ENCODE results near the gene IFFO2. TPM values are rescaled to one million over a fixed set of nuclear protein-coding genes. Genes with fewer than 3 reads are reported as not detected.
A peak's percentile ranks its signal among the peaks of the same experiment; 100 is the strongest.

Gene IFFO2
- total RNA-seq, 2 experiments from 2014 or later, result 19.9 to 22.7 TPM

DNA sequence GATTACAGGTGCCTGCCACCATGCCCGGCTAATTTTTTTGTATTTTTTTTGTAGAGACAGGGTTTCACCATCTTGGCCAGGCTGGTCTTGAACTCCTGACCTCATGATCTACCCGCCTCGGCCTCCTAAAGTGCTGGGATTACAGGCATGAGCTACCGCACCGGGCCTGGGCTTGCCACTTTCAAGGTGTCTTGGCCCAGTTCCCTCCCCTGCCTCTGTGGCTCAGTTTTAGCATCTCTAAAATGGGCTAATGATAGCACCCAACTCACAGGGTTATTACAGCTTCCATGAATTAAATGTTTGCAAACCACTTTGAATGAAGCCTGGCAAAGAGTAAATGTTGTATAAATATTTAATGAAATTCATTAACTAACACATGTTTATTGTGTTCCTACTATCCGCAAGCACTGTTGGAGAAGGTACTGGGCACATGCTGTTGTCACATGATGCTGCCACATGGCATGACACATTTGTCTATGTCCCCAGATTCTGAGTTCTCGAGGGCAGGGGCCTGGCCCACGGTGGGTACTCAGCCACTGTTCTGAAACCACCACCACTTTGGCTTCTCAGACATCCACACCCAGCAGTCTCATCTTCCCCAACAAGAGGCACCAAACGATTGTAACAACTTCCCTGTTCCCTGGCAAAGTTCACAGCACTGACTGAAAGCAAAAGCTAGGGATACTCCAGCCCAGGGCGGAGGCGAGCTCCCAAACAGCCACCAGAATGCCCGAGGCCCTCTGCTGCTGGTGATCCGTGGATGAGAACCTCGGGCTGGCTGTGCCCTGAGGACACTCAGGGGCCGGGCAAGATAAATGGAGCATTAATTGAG is 9.7 kb downstream of the IFFO2 start:
- ChIA-PET POLR2A (interaction anchor here (0.6 to 4.4 kb wide), 4 partner anchors 8 to 20 kb away, joined by 3 to 46 read pairs (median 8); partner anchors contain the start of gene IFFO2), CTCF (interaction anchor here (1.2 kb wide), 1 partner anchor 40 kb away, joined by 3 read pairs; no protein-coding TSS in a partner anchor)
- peak overlapping the region; percentile 14 for H3K27ac Mint-ChIP-seq
- no peak for DNase-seq
- H3K36me3 Mint-ChIP-seq (ENCODE audit: low read depth), result peaks cover 6% of the 10 kb centered on the region
- H3K27me3 Mint-ChIP-seq, result no peaks in the 10 kb centered on the region
- no peaks in the 10 kb centered on the region for H3K9me3 Mint-ChIP-seq
- H3K4me3 Mint-ChIP-seq, result no peak overlapping the region
- H3K4me1 Mint-ChIP-seq, result peaks cover 73% of the 10 kb centered on the region

DNA sequence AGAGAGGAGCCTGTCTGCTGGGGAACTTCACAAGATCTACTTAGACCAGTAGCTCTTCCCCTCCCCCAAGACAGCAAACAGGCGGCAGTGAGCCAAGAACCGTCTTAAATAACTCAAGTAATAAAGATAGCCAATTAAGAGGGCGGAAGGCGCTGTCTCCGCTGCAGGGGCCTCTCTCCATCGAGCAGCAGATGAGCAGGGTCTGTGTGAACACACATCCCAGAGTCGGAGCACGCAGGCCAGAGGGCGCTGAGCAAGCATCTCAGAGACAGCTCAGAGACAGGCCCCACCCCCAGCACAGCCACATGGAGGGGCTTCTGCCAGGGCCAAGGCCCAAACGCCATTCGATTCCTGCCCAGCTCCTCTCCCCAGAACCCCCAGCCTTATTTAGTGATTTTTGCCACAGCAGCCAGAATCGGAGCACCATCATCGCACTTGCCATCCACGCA is 11.1 kb downstream of the IFFO2 start:
- Mint-ChIP-seq H3K4me1 (peaks cover 60% of the 10 kb centered on the region), H3K9me3 (no peaks in the 10 kb centered on the region), H3K36me3 (ENCODE audit: low read depth) (peaks cover 6% of the 10 kb centered on the region), H3K27ac (no peak overlapping the region), H3K4me3 (no peak overlapping the region), H3K27me3 (no peaks in the 10 kb centered on the region)
- ChIA-PET POLR2A (interaction anchor here (1.7 to 4.4 kb wide), 3 partner anchors 11 to 18 kb away, joined by 7 to 46 read pairs (median 8); partner anchors contain the start of gene IFFO2), CTCF (interaction anchor here (0.9 to 1.7 kb wide), 2 partner anchors 33 to 55 kb away, joined by 5 read pairs; no protein-coding TSS in a partner anchor)
- no peak for DNase-seq

DNA sequence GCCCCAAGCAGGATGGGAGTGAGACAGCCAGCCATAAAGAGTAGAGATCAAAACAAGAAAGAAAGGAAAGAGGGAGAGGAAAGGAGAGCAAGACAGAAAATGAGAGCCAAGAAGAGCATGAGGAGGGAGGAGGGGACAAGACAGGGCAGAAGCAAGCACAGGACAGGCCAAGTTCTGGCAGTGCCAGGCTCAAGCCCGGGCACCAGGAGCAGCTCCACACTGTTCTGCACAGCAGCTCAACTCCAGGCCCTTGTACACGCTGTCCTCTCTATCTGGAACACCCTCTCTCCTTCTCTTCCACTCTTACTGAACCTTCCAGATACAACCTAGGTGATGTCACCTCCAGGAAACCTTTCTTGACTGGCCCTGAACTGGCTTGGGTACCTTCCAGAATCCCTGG is 11.7 kb downstream of the IFFO2 start:
- ChIA-PET POLR2A (interaction anchor here (4.4 kb wide), 1 partner anchor 18 kb away, joined by 46 read pairs; no protein-coding TSS in a partner anchor), CTCF (interaction anchor here (1.7 kb wide), 1 partner anchor 32 kb away, joined by 5 read pairs; no protein-coding TSS in a partner anchor)
- Mint-ChIP-seq H3K4me1 (peaks cover 54% of the 10 kb centered on the region), H3K27me3 (no peaks in the 10 kb centered on the region), H3K27ac (peak overlapping the region; percentile 3), H3K36me3 (ENCODE audit: low read depth) (peaks cover 6% of the 10 kb centered on the region), H3K9me3 (no peaks in the 10 kb centered on the region), H3K4me3 (no peak overlapping the region)
- DNase-seq, result no peak

DNA sequence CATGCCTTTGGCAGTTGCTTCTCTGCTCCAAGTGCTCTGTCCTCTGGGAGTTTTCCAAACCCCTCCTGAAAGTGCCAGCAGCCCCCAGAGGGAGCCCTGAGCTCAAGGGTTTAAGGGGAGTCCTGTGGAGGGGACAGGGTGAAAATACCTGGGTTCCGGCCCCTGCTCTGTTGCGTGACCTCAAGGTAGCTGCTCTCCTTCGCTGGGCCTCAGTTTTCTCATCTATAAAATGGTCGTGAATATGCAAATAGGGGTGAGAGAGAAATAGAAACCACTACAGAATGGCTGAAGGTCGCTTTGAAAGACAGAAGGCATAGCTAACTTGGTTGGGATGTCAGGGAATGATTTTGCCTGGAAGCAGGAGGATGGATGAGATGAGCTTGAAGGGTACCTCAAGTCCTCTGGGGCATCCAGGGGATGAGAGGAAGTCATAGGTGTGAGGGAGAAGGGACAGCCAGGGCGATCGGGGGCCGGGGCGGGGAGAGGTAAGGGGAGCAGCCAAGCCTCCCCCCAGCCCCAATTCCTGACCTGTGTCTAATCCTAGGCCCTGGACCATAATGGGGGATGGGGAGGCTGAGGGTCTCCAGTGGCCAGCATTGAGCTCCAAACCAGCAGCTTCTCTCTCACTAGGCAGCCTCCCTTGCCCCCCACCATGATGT is 12.4 kb downstream of the IFFO2 start:
- Mint-ChIP-seq H3K27ac (no peak overlapping the region), H3K4me3 (no peak overlapping the region), H3K27me3 (no peaks in the 10 kb centered on the region), H3K4me1 (peaks cover 46% of the 10 kb centered on the region), H3K9me3 (no peaks in the 10 kb centered on the region), H3K36me3 (ENCODE audit: low read depth) (peaks cover 6% of the 10 kb centered on the region)
- POLR2A ChIA-PET, result interaction anchor here (1.0 to 4.4 kb wide), 4 partner anchors 8 to 17 kb away, joined by 3 to 46 read pairs (median 4); no protein-coding TSS in a partner anchor
- no peak for DNase-seq
- CTCF ChIA-PET, result interaction anchor here (1.7 kb wide), 1 partner anchor 31 kb away, joined by 5 read pairs; no protein-coding TSS in a partner anchor

DNA sequence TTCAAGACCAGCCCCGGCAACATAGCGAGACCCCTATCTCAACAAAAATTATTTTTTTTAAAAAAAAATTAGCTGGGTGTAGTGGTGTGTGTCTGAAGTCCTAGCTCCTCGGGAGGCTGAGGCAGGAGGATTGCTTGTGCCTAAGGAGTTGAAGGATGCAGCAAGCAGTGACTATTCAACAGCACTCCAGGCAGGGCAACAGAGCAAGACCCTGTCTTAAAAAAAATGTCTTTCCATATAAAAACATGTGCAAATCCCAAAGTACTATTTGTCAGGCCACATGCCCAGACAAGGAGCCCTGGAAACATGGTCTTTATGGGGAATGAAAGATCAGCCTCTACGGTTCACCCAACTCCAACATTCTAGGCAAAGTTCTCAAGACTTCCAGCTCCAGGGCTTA is 13.3 kb downstream of the IFFO2 start:
- CTCF ChIA-PET, result interaction anchor here (1.3 kb wide), 1 partner anchor 29 kb away, joined by 4 read pairs; no protein-coding TSS in a partner anchor
- no peaks in the 10 kb centered on the region for H3K9me3 Mint-ChIP-seq

DNA sequence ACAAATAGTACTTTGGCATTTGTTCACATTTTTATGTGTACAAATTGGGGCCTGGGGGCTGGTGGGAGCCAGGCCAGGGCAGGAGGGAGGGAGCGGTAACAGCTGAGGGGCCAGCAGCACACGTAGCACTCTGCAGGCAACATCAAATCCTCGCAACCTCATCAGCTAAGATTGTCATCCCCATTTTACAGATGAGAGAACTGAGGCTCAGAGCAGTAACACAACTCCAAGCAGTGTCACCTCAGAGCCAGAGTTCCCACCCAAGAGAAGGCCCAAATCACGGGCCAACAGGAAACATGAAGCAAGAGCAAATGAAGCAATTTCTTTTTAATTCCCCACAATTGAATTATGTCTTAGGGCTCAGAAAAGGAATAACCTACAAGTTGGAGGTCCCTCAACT is 14.1 kb downstream of the IFFO2 start:
- peaks cover 3% of the 10 kb centered on the region for H3K36me3 Mint-ChIP-seq (ENCODE audit: low read depth)
- CTCF ChIA-PET, result interaction anchor here (1.3 to 1.8 kb wide), 2 partner anchors 8 to 29 kb away, joined by 4 to 5 read pairs; no protein-coding TSS in a partner anchor
- H3K27me3 Mint-ChIP-seq, result no peaks in the 10 kb centered on the region
- no peaks in the 10 kb centered on the region for H3K9me3 Mint-ChIP-seq
- H3K4me1 Mint-ChIP-seq, result peaks cover 29% of the 10 kb centered on the region
- no peak overlapping the region for H3K4me3 Mint-ChIP-seq
- DNase-seq, result no peak
- POLR2A ChIA-PET, result interaction anchor here (1.1 to 1.3 kb wide), 2 partner anchors 14 to 15 kb away, joined by 3 to 4 read pairs; partner anchors contain the start of gene IFFO2
- H3K27ac Mint-ChIP-seq, result no peak overlapping the region

More for the DNA sequence above, 13.3 kb downstream of the IFFO2 start:
- peaks cover 37% of the 10 kb centered on the region for H3K4me1 Mint-ChIP-seq
- H3K27ac Mint-ChIP-seq, result no peak overlapping the region
- peaks cover 3% of the 10 kb centered on the region for H3K36me3 Mint-ChIP-seq (ENCODE audit: low read depth)
- no peak for DNase-seq
- POLR2A ChIA-PET, result interaction anchor here (1.1 to 4.4 kb wide), 4 partner anchors 9 to 16 kb away, joined by 3 to 46 read pairs (median 4); partner anchors contain the start of gene IFFO2
- H3K27me3 Mint-ChIP-seq, result no peaks in the 10 kb centered on the region
- no peak overlapping the region for H3K4me3 Mint-ChIP-seq

DNA sequence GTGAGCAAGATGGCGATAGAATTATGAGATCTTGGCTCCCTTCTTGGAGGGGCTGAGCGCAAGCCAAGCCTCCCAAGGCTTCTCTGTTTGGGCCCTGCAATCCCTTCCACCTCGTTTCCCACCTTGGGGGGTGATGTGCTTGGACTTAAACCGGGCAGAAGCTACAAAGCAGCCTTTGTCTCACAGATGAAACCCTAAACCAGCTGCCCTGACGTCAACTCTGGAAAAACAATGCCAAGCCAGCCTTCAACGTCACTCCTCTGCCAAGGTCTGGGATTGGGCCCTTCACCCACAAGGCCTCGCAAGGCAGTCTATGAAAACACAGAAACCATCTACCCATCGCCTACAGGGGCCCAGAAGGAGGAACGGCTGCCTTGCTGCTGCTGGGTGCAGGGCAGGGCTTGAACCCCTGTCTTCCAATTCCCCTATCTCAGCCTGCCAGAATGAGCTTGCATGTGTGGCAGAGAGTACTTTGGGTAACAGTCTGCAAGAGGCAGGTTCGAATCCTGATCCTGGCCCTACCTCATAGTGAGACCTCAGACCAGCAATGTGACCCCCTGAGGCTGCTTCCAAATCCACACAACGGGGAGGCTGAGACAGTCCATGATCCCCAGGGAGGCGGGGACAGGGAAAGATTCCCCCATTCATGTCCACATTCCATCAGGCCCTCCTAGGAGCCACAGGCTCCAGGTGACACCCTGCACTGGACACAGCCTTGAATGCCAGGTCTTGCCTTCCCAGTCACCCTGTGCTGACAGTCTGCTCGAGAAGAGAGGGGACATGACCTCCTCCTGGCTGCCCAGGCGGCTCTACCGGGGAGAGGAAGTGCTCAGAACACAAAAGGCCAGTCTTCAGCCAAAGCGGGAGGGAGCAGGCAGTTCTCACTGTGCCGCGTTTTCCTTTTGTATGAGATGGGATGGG is 15.0 kb downstream of the IFFO2 start:
- no peak for DNase-seq
- no peak overlapping the region for H3K4me3 Mint-ChIP-seq
- no peaks in the 10 kb centered on the region for H3K9me3 Mint-ChIP-seq
- ChIA-PET CTCF (interaction anchor here (1.3 to 1.8 kb wide), 2 partner anchors 9 to 28 kb away, joined by 4 to 5 read pairs; no protein-coding TSS in a partner anchor), POLR2A (interaction anchor here (1.3 kb wide), 1 partner anchor 14 kb away, joined by 4 read pairs; no protein-coding TSS in a partner anchor)
- H3K4me1 Mint-ChIP-seq, result peaks cover 21% of the 10 kb centered on the region
- H3K27ac Mint-ChIP-seq, result no peak overlapping the region
- H3K27me3 Mint-ChIP-seq, result no peaks in the 10 kb centered on the region
- peaks cover 3% of the 10 kb centered on the region for H3K36me3 Mint-ChIP-seq (ENCODE audit: low read depth)

DNA sequence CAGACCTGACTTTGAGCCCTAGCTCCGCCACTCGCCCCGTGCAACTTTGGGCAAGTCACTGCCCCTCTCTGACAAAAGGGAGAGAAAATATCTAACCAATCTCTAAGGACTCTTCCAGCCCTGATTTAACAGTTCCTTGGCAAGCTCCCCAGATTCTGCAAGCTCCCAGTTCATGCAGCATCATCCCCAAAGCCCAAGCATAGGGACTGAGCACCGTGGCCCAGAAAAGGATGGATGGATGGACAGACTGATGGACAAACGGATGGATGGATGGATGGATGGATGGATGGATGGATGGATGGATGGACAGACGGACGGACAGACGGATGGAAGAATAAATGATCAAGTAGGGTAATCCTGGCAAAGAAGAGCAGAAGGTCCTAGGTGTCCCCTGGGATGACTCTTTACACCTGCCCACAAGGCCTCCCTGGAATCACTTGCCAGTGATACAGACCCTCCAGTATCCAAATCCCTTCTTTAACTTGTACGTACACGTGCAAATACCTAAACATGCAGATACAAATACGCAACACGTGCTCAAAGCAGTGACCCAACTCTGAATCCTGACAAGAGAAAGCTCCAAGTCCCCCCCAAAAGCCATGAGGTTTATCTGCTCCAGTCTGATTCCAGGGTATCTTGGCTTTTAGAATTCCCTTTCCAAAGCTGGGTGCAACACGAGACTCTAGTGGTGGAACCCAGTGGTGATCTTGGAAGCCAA is 16.0 kb downstream of the IFFO2 start:
- H3K36me3 Mint-ChIP-seq (ENCODE audit: low read depth), result peaks cover 3% of the 10 kb centered on the region
- H3K27me3 Mint-ChIP-seq, result no peaks in the 10 kb centered on the region
- CTCF ChIA-PET, result no interaction called here
- no peak overlapping the region for H3K27ac Mint-ChIP-seq
- no peak for DNase-seq
- peaks cover 16% of the 10 kb centered on the region for H3K4me1 Mint-ChIP-seq
- POLR2A ChIA-PET, result interaction anchor here (0.7 to 1.3 kb wide), 3 partner anchors 10 to 14 kb away, joined by 3 to 4 read pairs (median 4); no protein-coding TSS in a partner anchor
- no peaks in the 10 kb centered on the region for H3K9me3 Mint-ChIP-seq
- H3K4me3 Mint-ChIP-seq, result no peak overlapping the region

DNA sequence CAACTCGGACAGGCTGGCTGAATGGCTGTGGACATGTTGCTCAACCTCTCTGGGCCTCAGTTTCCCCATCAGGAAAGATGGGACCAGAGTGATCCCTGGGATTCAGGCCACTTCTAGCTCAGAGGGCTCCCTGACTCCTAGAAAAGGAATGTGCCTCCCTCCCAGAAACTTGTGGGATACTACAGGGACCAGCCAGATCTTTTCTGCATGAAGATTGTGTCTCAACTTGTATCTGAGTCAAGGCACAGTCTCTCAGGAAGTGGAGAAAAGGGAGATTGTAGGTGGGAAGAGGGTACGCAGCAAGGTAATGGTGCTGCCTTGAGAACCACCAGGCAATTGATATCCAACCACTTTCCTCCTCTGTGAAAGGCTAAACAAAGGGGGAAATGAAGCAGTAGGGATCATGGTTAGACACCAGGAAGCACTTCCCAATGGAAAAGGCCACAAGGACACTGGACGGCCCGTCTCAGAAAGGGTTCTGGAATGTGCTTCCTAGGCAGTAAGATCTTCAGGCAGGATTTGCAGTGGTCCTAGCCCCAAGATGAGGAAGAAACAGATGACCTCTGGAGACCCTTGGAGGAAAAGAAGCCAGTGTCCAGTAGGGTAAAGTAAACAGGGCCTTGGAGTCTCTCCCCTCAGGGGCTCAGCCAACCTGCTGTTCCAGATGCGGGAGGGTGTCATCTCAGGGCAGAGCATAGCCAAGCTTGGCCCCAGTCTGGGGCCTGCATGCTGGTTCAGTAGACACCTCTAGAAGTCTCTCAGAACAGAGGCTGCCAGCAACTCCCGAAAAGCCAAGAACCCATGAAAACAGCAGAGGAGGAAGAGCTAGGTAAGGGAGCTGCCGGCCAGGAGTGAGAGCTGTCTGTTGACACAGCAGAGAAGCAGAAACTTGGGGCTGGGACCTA is 16.8 kb downstream of the IFFO2 start:
- DNase-seq, result no peak
- Mint-ChIP-seq H3K9me3 (no peaks in the 10 kb centered on the region), H3K36me3 (ENCODE audit: low read depth) (peaks cover 3% of the 10 kb centered on the region), H3K4me1 (peaks cover 7% of the 10 kb centered on the region), H3K4me3 (no peak overlapping the region), H3K27ac (no peak overlapping the region), H3K27me3 (no peaks in the 10 kb centered on the region)
- ChIA-PET POLR2A (interaction anchor here (0.7 to 1.3 kb wide), 3 partner anchors 11 to 13 kb away, joined by 3 to 4 read pairs (median 4); no protein-coding TSS in a partner anchor), CTCF (no interaction called here)

DNA sequence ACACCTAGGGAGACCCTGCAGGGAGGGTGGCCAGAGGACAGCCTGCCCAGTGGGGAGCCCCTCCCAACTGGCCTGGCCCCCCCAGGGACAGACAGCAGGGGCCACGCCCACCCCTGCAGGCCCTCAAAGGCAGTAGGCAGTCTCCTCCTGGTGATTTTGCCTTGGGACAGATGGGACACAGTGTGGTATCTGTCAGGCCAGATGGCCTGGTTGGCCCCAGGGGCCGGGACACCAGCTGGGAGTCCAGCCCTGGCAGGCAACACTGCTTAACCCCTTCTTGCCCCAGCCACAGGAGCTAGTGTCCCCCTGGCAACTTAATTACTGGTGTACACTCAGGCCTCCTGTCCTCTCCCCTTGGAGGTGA is 17.8 kb downstream of the IFFO2 start:
- H3K27ac Mint-ChIP-seq, result no peak overlapping the region
- no peak for DNase-seq
- H3K9me3 Mint-ChIP-seq, result no peaks in the 10 kb centered on the region
- no peaks in the 10 kb centered on the region for H3K27me3 Mint-ChIP-seq
- H3K4me1 Mint-ChIP-seq, result peaks cover 7% of the 10 kb centered on the region
- H3K4me3 Mint-ChIP-seq, result no peak overlapping the region
- ChIA-PET POLR2A (interaction anchor here (1.2 to 3.4 kb wide), 2 partner anchors 11 to 12 kb away, joined by 9 to 23 read pairs; no protein-coding TSS in a partner anchor), CTCF (no interaction called here)
- peaks cover 3% of the 10 kb centered on the region for H3K36me3 Mint-ChIP-seq (ENCODE audit: low read depth)
